Panc1 (cell line): ENCODE results near the gene UBE2L3. TPM values are rescaled to one million over a fixed set of nuclear protein-coding genes. Genes with fewer than 3 reads are reported as not detected.
"Not testable (repeated sequence)": the region's sequence is repeated elsewhere in the genome, so short reads cannot be mapped to it uniquely, and the experiment has no call there.

Source experiments
- ATAC-seq: fragments of 200-7000 bp; cut with Tn5 transposase; 2 replicates; pipeline ENCODE4 v1.9.1; 2020; ENCODE audit warnings: mild to moderate bottlenecking, moderate library complexity
- BruUV-seq: library from RNA; stranded (reverse); fragments of 400-500 nt; replicated peaks from 2 replicates; lab custom pipeline; 2021; lab: Mats Ljungman, UMichigan
- CTCF ChIA-PET: fragments of 300-600 bp; sonication (Branson Sonifier 250); formaldehyde crosslinking; loops from one replicate; lab custom pipeline; 2022; ENCODE audit warnings: antibody characterized with exemption; lab: Charles Lee
- POLR2A ChIA-PET: fragments of 300-600 bp; sonication (Branson Sonifier 250); formaldehyde crosslinking; loops from one replicate; lab custom pipeline; 2022; ENCODE audit warnings: antibody characterized with exemption; lab: Charles Lee
- DNase-seq: peaks from one replicate; pipeline ENCODE4 v3.0.0-alpha.2; 2010; ENCODE audit warnings: low read depth, low spot score
- H3K27ac ChIP-seq: 2 replicates; pipeline ENCODE4 v1.5.1; 2011; ENCODE audit warnings: mild to moderate bottlenecking, low read length, inconsistent platforms
- H3K27me3 ChIP-seq: fragments of 200-500 bp; sonication (Bioruptor generic); 2 replicates; pipeline ENCODE4 v1.6.0; 2014; ENCODE audit warnings: low read length, inconsistent platforms; ENCODE audit not compliant: control insufficient read depth, insufficient read depth
- H3K36me3 ChIP-seq: fragments of 200-500 bp; sonication (Bioruptor generic); 2 replicates; pipeline ENCODE4 v1.5.1; 2014; ENCODE audit warnings: inconsistent platforms, mild to moderate bottlenecking, low read length, moderate library complexity; ENCODE audit not compliant: control insufficient read depth, insufficient read depth
- H3K4me1 ChIP-seq: 2 replicates; pipeline ENCODE4 v1.5.1; 2011; ENCODE audit warnings: inconsistent platforms, mild to moderate bottlenecking, low read length, moderate library complexity; ENCODE audit not compliant: control insufficient read depth, insufficient read depth
- H3K4me3 ChIP-seq, 2 experiments: 2 replicates each; pipeline ENCODE4 v1.5.1; 2011 to 2012; ENCODE audit warnings: low read depth in 2 of 2, low read length in 2 of 2, mild to moderate bottlenecking in 2 of 2, inconsistent platforms in 1 of 2, moderate library complexity in 1 of 2
- H3K9me3 ChIP-seq: fragments of 200-500 bp; sonication (Bioruptor generic); 2 replicates; pipeline ENCODE4 v1.5.1; 2014; ENCODE audit warnings: low read depth, mild to moderate bottlenecking, inconsistent platforms, low read length, moderate library complexity; ENCODE audit not compliant: control insufficient read depth, insufficient read depth
- CTCF ChIP-seq: fragments of 450-650 bp; IDR thresholded peaks from 2 replicates; pipeline ENCODE4 v1.5.1; 2017; ENCODE audit warnings: mild to moderate bottlenecking
- TCF7L2 ChIP-seq: IDR thresholded peaks from 2 replicates; pipeline ENCODE4 v1.6.1; 2011; ENCODE audit warnings: mild to moderate bottlenecking, low read depth, low read length, inconsistent platforms
- in situ Hi-C: cut with HindIII; loops from 2 replicates; pipeline ENCODE4 v1.10.0; 2016; ENCODE audit warnings: low sequenced_read_pairs, low pct_unique_long_range_greater_than_20kb
- intact Hi-C: fragments of 100-400 bp; cut with micrococcal nuclease; formaldehyde crosslinking; loops from one replicate; pipeline ENCODE4 v1.10.0; 2022; ENCODE audit not compliant: unreplicated experiment
- total RNA-seq: library from RNA; stranded (reverse); gene quantifications from one replicate; pipeline ENCODE4 v1.2.1, GENCODE V29; 2021; ENCODE audit not compliant: unreplicated experiment
- TF ChIP-seq, protein P1 (sequence below), 2 experiments: IDR thresholded peaks; 2 replicates each; pipeline ENCODE4 v1.6.1; 2011 to 2012; ENCODE audit warnings: low read depth in 2 of 2, control low read depth in 1 of 2, low read length in 1 of 2, mild to moderate bottlenecking in 1 of 2, moderate library complexity in 1 of 2; ENCODE audit not compliant: insufficient read depth in 1 of 2

UBE2L3 gene
- total RNA-seq, 1 experiment from 2014 or later = 51.1 TPM

DNA sequence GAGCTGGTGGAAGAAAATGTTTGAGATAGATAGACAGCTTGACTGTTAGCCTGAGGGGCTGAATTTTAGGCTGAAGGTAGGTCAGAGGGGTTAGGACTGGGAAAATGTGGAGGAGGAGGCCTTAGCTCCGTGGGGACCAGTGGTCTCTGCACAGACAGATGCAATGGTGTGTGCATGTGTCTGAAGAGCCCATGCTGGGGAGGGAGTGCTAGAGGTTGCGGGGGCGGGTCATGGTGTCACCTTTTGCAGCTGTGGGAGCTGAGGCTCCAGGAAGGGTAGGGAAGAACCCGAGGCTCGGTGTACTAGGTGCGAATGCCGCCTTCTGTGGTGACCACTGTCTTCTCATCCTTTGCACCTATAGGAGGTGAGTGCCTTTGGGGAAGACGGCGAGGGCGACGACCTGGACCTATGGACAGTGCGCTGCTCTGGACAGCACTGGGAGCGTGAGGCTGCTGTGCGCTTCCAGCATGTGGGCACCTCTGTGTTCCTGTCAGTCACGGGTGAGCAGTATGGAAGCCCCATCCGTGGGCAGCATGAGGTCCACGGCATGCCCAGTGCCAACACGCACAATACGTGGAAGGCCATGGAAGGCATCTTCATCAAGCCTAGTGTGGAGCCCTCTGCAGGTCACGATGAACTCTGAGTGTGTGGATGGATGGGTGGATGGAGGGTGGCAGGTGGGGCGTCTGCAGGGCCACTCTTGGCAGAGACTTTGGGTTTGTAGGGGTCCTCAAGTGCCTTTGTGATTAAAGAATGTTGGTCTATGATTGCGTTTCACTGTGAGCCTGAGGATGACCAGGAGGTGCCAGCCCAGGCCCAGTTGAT, 76.2 kb downstream of the UBE2L3 start:
- no peaks in the 10 kb centered on the region for H3K36me3 ChIP-seq
- BruUV-seq = no TSS peak
- in situ Hi-C loops (no loop called here), intact Hi-C loops (loop anchor here (10.0 kb wide), 1 partner anchor 49 kb away; no protein-coding TSS in a partner anchor)
- peak; percentile 26 for TF ChIP-seq CTCF
- TF ChIP-seq TCF7L2 = no peak
- TF ChIP-seq, protein P1, sequence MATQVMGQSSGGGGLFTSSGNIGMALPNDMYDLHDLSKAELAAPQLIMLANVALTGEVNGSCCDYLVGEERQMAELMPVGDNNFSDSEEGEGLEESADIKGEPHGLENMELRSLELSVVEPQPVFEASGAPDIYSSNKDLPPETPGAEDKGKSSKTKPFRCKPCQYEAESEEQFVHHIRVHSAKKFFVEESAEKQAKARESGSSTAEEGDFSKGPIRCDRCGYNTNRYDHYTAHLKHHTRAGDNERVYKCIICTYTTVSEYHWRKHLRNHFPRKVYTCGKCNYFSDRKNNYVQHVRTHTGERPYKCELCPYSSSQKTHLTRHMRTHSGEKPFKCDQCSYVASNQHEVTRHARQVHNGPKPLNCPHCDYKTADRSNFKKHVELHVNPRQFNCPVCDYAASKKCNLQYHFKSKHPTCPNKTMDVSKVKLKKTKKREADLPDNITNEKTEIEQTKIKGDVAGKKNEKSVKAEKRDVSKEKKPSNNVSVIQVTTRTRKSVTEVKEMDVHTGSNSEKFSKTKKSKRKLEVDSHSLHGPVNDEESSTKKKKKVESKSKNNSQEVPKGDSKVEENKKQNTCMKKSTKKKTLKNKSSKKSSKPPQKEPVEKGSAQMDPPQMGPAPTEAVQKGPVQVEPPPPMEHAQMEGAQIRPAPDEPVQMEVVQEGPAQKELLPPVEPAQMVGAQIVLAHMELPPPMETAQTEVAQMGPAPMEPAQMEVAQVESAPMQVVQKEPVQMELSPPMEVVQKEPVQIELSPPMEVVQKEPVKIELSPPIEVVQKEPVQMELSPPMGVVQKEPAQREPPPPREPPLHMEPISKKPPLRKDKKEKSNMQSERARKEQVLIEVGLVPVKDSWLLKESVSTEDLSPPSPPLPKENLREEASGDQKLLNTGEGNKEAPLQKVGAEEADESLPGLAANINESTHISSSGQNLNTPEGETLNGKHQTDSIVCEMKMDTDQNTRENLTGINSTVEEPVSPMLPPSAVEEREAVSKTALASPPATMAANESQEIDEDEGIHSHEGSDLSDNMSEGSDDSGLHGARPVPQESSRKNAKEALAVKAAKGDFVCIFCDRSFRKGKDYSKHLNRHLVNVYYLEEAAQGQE (IDR thresholded peaks at IDR 0.05; ENCODE audit: insufficient read depth in 1 of 2, low read depth in 2 of 2, low read length in 1 of 2) = no peak
- DNase-seq (no peak), ATAC-seq (no peak)
- no peaks in the 10 kb centered on the region for H3K9me3 ChIP-seq
- H3K27ac ChIP-seq = peak overlapping the region; percentile 79
- H3K27me3 ChIP-seq = no peaks in the 10 kb centered on the region
- CTCF ChIA-PET = no interaction called here
- peaks cover 8% of the 10 kb centered on the region; the same call in 1 of the 2 replicates for H3K4me1 ChIP-seq
- H3K4me3 ChIP-seq = peak overlapping the region; percentile 62 to 74
- POLR2A ChIA-PET = no interaction called here

DNA sequence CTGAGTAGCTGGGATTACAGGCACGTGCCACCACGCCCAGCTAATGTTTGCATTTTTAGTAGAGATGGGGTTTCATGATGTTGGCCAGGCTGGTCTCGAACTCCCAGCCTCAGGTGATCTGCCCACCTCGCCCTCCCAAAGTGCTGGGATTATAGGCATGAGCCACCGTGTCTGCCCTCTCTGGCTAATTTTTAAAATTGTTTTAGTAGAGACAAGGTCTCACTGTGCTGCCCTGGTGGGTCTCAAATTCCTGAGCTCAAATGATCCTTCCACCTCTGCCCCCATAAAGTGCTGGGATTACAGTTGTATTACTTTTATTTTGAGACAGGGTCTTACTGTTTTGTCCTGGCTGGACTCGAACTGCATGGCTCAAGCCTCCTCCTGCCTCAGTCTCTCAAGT, 78.0 kb downstream of the UBE2L3 start:
- H3K4me3 ChIP-seq, H3K27ac ChIP-seq, ATAC-seq, POLR2A ChIA-PET, H3K9me3 ChIP-seq, in situ Hi-C loops, H3K36me3 ChIP-seq, BruUV-seq, DNase-seq, H3K4me1 ChIP-seq, H3K27me3 ChIP-seq: not testable (repeated sequence)
- intact Hi-C loops = loop anchor here (10.0 kb wide), 1 partner anchor 51 kb away; no protein-coding TSS in a partner anchor
- CTCF ChIA-PET = interaction anchor here (0.5 to 0.6 kb wide), 2 partner anchors 32 to 729 kb away, joined by 3 to 13 read pairs; no protein-coding TSS in a partner anchor
